ENCODE measurements around the gene OR52W1. TPM values are rescaled to one million over a fixed set of nuclear protein-coding genes. Genes with fewer than 3 reads are reported as not detected.
"Not testable (repeated sequence)": the region's sequence is repeated elsewhere in the genome, so short reads cannot be mapped to it uniquely, and the experiment has no call there.

Gene OR52W1
- polyA plus RNA-seq, 1 donor: not detected

GRCh38 chr11:6216501-6216900 is 17.5 kb downstream of the OR52W1 start:
- no peak for DNase-seq (ENCODE audit: low read depth)

GRCh38 chr11:6217722-6218121 is 18.7 kb downstream of the OR52W1 start:
- DNase-seq (ENCODE audit: low read depth): no peak

GRCh38 chr11:6219359-6219758 is 20.3 kb downstream of the OR52W1 start:
- DNase-seq (ENCODE audit: low read depth): no peak

GRCh38 chr11:6223854-6224253 is 24.8 kb downstream of the OR52W1 start:
- no peak for DNase-seq (ENCODE audit: low read depth)

GRCh38 chr11:6224421-6224820 is 25.4 kb downstream of the OR52W1 start:
- no peak for DNase-seq (ENCODE audit: low read depth)

GRCh38 chr11:6225024-6225423 is 26.0 kb downstream of the OR52W1 start:
- no peak for DNase-seq (ENCODE audit: low read depth)

GRCh38 chr11:6225896-6226295 is 26.9 kb downstream of the OR52W1 start:
- DNase-seq (ENCODE audit: low read depth): no peak

- DNase-seq (ENCODE audit: low read depth): no peak
These were observed 29.5 kb downstream of the OR52W1 start for GRCh38 chr11:6228520-6228919.

- no peak for DNase-seq (ENCODE audit: low read depth)
These were observed 30.9 kb downstream of the OR52W1 start for GRCh38 chr11:6229911-6230310.

- DNase-seq (ENCODE audit: low read depth): no peak
These were observed 33.9 kb downstream of the OR52W1 start for GRCh38 chr11:6232899-6233298.

- no peak for DNase-seq (ENCODE audit: low read depth)
These were observed 35.0 kb downstream of the OR52W1 start for GRCh38 chr11:6233984-6234386.

GRCh38 chr11:6234387-6235107 is 35.5 kb downstream of the OR52W1 start, which contains the start of gene FHIP1B:
Gene FHIP1B (minus strand): TSS chr11:6234636. CDS start chr11:6224516, 10,120 bp downstream.
- DNase-seq (ENCODE audit: low read depth): peak; percentile 99

- no peak for DNase-seq (ENCODE audit: low read depth)
These were observed 38.2 kb downstream of the OR52W1 start for GRCh38 chr11:6237266-6237665.

GRCh38 chr11:6237761-6238302 is 38.8 kb downstream of the OR52W1 start:
- no peak for DNase-seq (ENCODE audit: low read depth)

GRCh38 chr11:6238902-6239301 is 39.9 kb downstream of the OR52W1 start, which contains the start of gene CNGA4:
Gene CNGA4 (plus strand): TSS chr11:6239089. CDS start chr11:6239207, 118 bp downstream.
- DNase-seq (ENCODE audit: low read depth): no peak

- DNase-seq (ENCODE audit: low read depth): no peak
These were observed 41.1 kb downstream of the OR52W1 start for GRCh38 chr11:6240139-6240538.

GRCh38 chr11:6240781-6241180 is 41.8 kb downstream of the OR52W1 start:
- DNase-seq (ENCODE audit: low read depth): no peak

GRCh38 chr11:6241316-6241715 is 42.3 kb downstream of the OR52W1 start:
- no peak for DNase-seq (ENCODE audit: low read depth)

GRCh38 chr11:6245536-6245935 is 46.5 kb downstream of the OR52W1 start:
- DNase-seq (ENCODE audit: low read depth): no peak

- DNase-seq (ENCODE audit: low read depth): no peak
These were observed 49.2 kb downstream of the OR52W1 start for GRCh38 chr11:6248248-6248647.

- not testable (repeated sequence) for DNase-seq (ENCODE audit: low read depth)
These were observed 49.9 kb downstream of the OR52W1 start for GRCh38 chr11:6248897-6249296.

Data from forelimb muscle (tissue), 1 donor.